Measurements from ENCODE around the gene CPNE5.

DNA sequence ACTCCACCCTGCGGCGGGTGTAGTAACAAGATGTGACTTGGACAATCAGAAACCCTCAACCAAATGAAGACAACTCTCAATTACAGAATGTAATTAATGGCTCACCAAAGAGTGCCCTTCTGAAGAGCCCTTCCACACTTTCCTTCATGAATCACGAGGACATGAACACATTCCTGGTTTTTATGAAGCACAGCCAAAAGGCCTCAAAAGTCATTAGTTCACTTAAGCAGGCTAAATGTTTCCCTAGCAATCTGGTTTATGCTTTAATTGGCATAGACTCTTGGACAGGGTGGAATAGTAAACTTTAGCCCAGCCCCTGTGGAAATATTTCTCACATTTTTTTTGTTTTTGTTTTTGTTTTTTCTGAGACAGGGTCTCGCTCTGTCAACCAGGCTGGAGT lies 20.5 kb downstream of the CPNE5 start:
- TF ChIP-seq, protein P1, sequence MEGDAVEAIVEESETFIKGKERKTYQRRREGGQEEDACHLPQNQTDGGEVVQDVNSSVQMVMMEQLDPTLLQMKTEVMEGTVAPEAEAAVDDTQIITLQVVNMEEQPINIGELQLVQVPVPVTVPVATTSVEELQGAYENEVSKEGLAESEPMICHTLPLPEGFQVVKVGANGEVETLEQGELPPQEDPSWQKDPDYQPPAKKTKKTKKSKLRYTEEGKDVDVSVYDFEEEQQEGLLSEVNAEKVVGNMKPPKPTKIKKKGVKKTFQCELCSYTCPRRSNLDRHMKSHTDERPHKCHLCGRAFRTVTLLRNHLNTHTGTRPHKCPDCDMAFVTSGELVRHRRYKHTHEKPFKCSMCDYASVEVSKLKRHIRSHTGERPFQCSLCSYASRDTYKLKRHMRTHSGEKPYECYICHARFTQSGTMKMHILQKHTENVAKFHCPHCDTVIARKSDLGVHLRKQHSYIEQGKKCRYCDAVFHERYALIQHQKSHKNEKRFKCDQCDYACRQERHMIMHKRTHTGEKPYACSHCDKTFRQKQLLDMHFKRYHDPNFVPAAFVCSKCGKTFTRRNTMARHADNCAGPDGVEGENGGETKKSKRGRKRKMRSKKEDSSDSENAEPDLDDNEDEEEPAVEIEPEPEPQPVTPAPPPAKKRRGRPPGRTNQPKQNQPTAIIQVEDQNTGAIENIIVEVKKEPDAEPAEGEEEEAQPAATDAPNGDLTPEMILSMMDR (IDR thresholded peaks at IDR 0.05), result no peak
- no peak for TF ChIP-seq POLR2A (IDR thresholded peaks at IDR 0.05)
